ENCODE results near the gene XXYLT1. TPM values are rescaled to one million over a fixed set of nuclear protein-coding genes. Genes with fewer than 3 reads are reported as not detected.

XXYLT1 gene
- total RNA-seq, 1 donor from 2014 or later, result 14.5 TPM

GRCh38 chr3:195033531-195034091 lies 237.3 kb downstream of the XXYLT1 start:
- intact Hi-C loops (cut with DNase I), result no loop called here
- no peak for TF ChIP-seq POLR2AphosphoS5 (IDR thresholded peaks at IDR 0.05; ENCODE audit: insufficient read depth in 1 of 2, low read depth in 1 of 2)
- no peak for TF ChIP-seq CTCF (IDR thresholded peaks at IDR 0.05)
- no peak for TF ChIP-seq POLR2A (IDR thresholded peaks at IDR 0.05)
- Histone ChIP-seq H3K27me3 (no peaks in the 10 kb centered on the region), H3K27ac (no peak overlapping the region), H3K9me3 (no peaks in the 10 kb centered on the region), H3K4me3 (no peak overlapping the region), H3K4me1 (peaks cover 18% of the 10 kb centered on the region), H3K36me3 (no peaks in the 10 kb centered on the region)
- DNase-seq (ENCODE audit: extremely low spot score in 2 of 2), result no peak

- DNase-seq (ENCODE audit: extremely low spot score in 2 of 2), result no peak
- Histone ChIP-seq H3K4me3 (no peak overlapping the region), H3K9me3 (no peaks in the 10 kb centered on the region), H3K27me3 (no peaks in the 10 kb centered on the region), H3K4me1 (peaks cover 18% of the 10 kb centered on the region), H3K27ac (no peak overlapping the region), H3K36me3 (no peaks in the 10 kb centered on the region)
- TF ChIP-seq POLR2AphosphoS5 (IDR thresholded peaks at IDR 0.05; ENCODE audit: insufficient read depth in 1 of 2, low read depth in 1 of 2), result no peak
- TF ChIP-seq POLR2A (IDR thresholded peaks at IDR 0.05), result no peak
- no peak for TF ChIP-seq CTCF (IDR thresholded peaks at IDR 0.05)
- intact Hi-C loops (cut with DNase I), result no loop called here
Observed at GRCh38 chr3:195032955-195033354, 238.0 kb downstream of the XXYLT1 start.

GRCh38 chr3:195032106-195032759 lies 238.7 kb downstream of the XXYLT1 start:
- no peak for DNase-seq (ENCODE audit: extremely low spot score in 2 of 2)
- Histone ChIP-seq H3K27me3 (no peaks in the 10 kb centered on the region), H3K9me3 (no peaks in the 10 kb centered on the region), H3K4me1 (peaks cover 18% of the 10 kb centered on the region), H3K4me3 (no peak overlapping the region), H3K36me3 (no peaks in the 10 kb centered on the region), H3K27ac (no peak overlapping the region)
- intact Hi-C loops (cut with DNase I), result no loop called here
- TF ChIP-seq POLR2A (IDR thresholded peaks at IDR 0.05) (no peak), CTCF (IDR thresholded peaks at IDR 0.05) (no peak), POLR2AphosphoS5 (IDR thresholded peaks at IDR 0.05; ENCODE audit: insufficient read depth in 1 of 2, low read depth in 1 of 2) (no peak)

- no peak overlapping the region for H3K27ac ChIP-seq
- intact Hi-C loops (cut with DNase I), result no loop called here
- no peak for DNase-seq (ENCODE audit: extremely low spot score in 2 of 2)
- peaks cover 18% of the 10 kb centered on the region for H3K4me1 ChIP-seq
- no peaks in the 10 kb centered on the region for H3K9me3 ChIP-seq
- H3K36me3 ChIP-seq, result no peaks in the 10 kb centered on the region
- no peak for TF ChIP-seq POLR2A (IDR thresholded peaks at IDR 0.05)
- TF ChIP-seq CTCF (IDR thresholded peaks at IDR 0.05), result no peak
- TF ChIP-seq POLR2AphosphoS5 (IDR thresholded peaks at IDR 0.05; ENCODE audit: insufficient read depth in 1 of 2, low read depth in 1 of 2), result no peak
- H3K27me3 ChIP-seq, result no peaks in the 10 kb centered on the region
- H3K4me3 ChIP-seq, result no peak overlapping the region
Observed at GRCh38 chr3:195031574-195032003, 239.4 kb downstream of the XXYLT1 start.

- DNase-seq (ENCODE audit: extremely low spot score in 2 of 2), result no peak
- H3K27ac ChIP-seq, result peak overlapping the region; percentile 40
- H3K27me3 ChIP-seq, result no peaks in the 10 kb centered on the region
- H3K9me3 ChIP-seq, result no peaks in the 10 kb centered on the region
- H3K4me1 ChIP-seq, result peaks cover 18% of the 10 kb centered on the region
- no peaks in the 10 kb centered on the region for H3K36me3 ChIP-seq
- H3K4me3 ChIP-seq, result no peak overlapping the region
- TF ChIP-seq CTCF (IDR thresholded peaks at IDR 0.05) (no peak), POLR2AphosphoS5 (IDR thresholded peaks at IDR 0.05; ENCODE audit: insufficient read depth in 1 of 2, low read depth in 1 of 2) (peak in 1 of 2 donors; percentile 17)
- intact Hi-C loops (cut with DNase I), result no loop called here
Observed at GRCh38 chr3:195030791-195031321, 240.1 kb downstream of the XXYLT1 start.

Data from vagina (tissue), 2 donors.